Measurements from ENCODE around the gene RCOR3.
A peak's percentile ranks its signal among the peaks of the same experiment; 100 is the strongest.

The RCOR3 gene

GRCh38 chr1:211326140-211326527 is 67.0 kb downstream of the RCOR3 start:
- no peak for DNase-seq

GRCh38 chr1:211326528-211327345 is 67.6 kb downstream of the RCOR3 start, which contains the start of gene TRAF5:
TRAF5 (plus strand) TSS chr1:211326833; CDS start chr1:211353240, 26,407 bp downstream.
- DNase-seq = peak; percentile 70

- peak; percentile 90 for DNase-seq
Observed at GRCh38 chr1:211327346-211327921, 68.3 kb downstream of the RCOR3 start.

GRCh38 chr1:211328084-211328694 is 69.0 kb downstream of the RCOR3 start:
- peak; percentile 16 for DNase-seq

GRCh38 chr1:211328866-211329475 is 69.8 kb downstream of the RCOR3 start:
- no peak for DNase-seq

- DNase-seq = peak; percentile 61
Observed at GRCh38 chr1:211329764-211330201, 70.6 kb downstream of the RCOR3 start.

GRCh38 chr1:211330282-211330936 is 71.2 kb downstream of the RCOR3 start:
- DNase-seq = no peak

GRCh38 chr1:211331011-211331709 is 72.0 kb downstream of the RCOR3 start:
- DNase-seq = no peak

- DNase-seq = peak; percentile 48
Observed at GRCh38 chr1:211332036-211332616, 73.0 kb downstream of the RCOR3 start.

- no peak for DNase-seq
Observed at GRCh38 chr1:211332830-211333229, 73.7 kb downstream of the RCOR3 start.

- peak; percentile 91 for DNase-seq
Observed at GRCh38 chr1:211333906-211334305, 74.7 kb downstream of the RCOR3 start.

GRCh38 chr1:211334986-211335385 is 75.8 kb downstream of the RCOR3 start:
- DNase-seq = peak; percentile 1

GRCh38 chr1:211335522-211336157 is 76.5 kb downstream of the RCOR3 start:
- peak; percentile 69 for DNase-seq

- peak; percentile 4 for DNase-seq
Observed at GRCh38 chr1:211336161-211336560, 77.0 kb downstream of the RCOR3 start.

GRCh38 chr1:211336775-211337174 is 77.6 kb downstream of the RCOR3 start:
- DNase-seq = no peak

- DNase-seq = no peak
Observed at GRCh38 chr1:211337430-211338223, 78.5 kb downstream of the RCOR3 start.

GRCh38 chr1:211338224-211338620 is 79.1 kb downstream of the RCOR3 start:
- DNase-seq = no peak

GRCh38 chr1:211339631-211340041 is 80.5 kb downstream of the RCOR3 start:
- no peak for DNase-seq

- no peak for DNase-seq
Observed at GRCh38 chr1:211340622-211341507, 81.7 kb downstream of the RCOR3 start.
